HepG2 (cell line): Measurements from ENCODE around the gene EXOC3L4. TPM values are rescaled to one million over a fixed set of nuclear protein-coding genes. Genes with fewer than 3 reads are reported as not detected.

Experiments used
- MIER2 ChIP-seq: IDR thresholded peaks from 2 replicates; pipeline ENCODE4 v1.6.1; 2016; ENCODE audit warnings: missing biosample characterization, missing genetic modification reagents
- NCOA2 ChIP-seq: sonication (generic); formaldehyde crosslinking; IDR thresholded peaks from 2 replicates; pipeline ENCODE4 v1.8.0; 2022; ENCODE audit warnings: inconsistent platforms
- SAFB2 ChIP-seq: sonication (generic); formaldehyde crosslinking; IDR thresholded peaks from 2 replicates; pipeline ENCODE4 v1.5.1; 2020; ENCODE audit warnings: missing genetic modification reagents, low read depth, mild to moderate bottlenecking, borderline replicate concordance
- SAP130 ChIP-seq: IDR thresholded peaks from 2 replicates; pipeline ENCODE4 v1.6.1; 2016; ENCODE audit warnings: low read depth
- SP140L ChIP-seq: sonication (generic); formaldehyde crosslinking; IDR thresholded peaks from 2 replicates; pipeline ENCODE4 v1.4.0; 2020; ENCODE audit warnings: missing genetic modification reagents, borderline replicate concordance
- SRSF1 ChIP-seq: fragments of 200-400 bp; formaldehyde crosslinking; optimal IDR thresholded peaks from 2 replicates; pipeline ENCODE3; 2017; ENCODE audit warnings: mild to moderate bottlenecking, low read depth, low read length, moderate library complexity
- TRIM24 ChIP-seq: sonication (generic); formaldehyde crosslinking; IDR thresholded peaks from 2 replicates; pipeline ENCODE4 v1.8.0; 2022; ENCODE audit warnings: mild to moderate bottlenecking, missing genetic modification reagents
- ZNF124 ChIP-seq: sonication (generic); formaldehyde crosslinking; IDR thresholded peaks from 2 replicates; pipeline ENCODE4 v1.4.0; 2020; ENCODE audit warnings: missing genetic modification reagents
- ZNF263 ChIP-seq: sonication (generic); formaldehyde crosslinking; IDR thresholded peaks from 2 replicates; pipeline ENCODE4 v1.4.0; 2020; ENCODE audit warnings: missing genetic modification reagents
- ZNF569 ChIP-seq: sonication (generic); formaldehyde crosslinking; IDR thresholded peaks from 2 replicates; pipeline ENCODE4 v1.5.0; 2020; ENCODE audit warnings: mild to moderate bottlenecking, missing genetic modification reagents, moderate library complexity, borderline replicate concordance
- ZNF615 ChIP-seq: sonication (generic); formaldehyde crosslinking; IDR thresholded peaks from 2 replicates; pipeline ENCODE4 v1.5.0; 2020; ENCODE audit warnings: mild to moderate bottlenecking, missing genetic modification reagents, borderline replicate concordance
- ZNF674 ChIP-seq: sonication (generic); formaldehyde crosslinking; IDR thresholded peaks from 2 replicates; pipeline ENCODE4 v1.5.0; 2020; ENCODE audit warnings: low read depth, mild to moderate bottlenecking, missing genetic modification reagents
- ZNF678 ChIP-seq: sonication (generic); formaldehyde crosslinking; IDR thresholded peaks from 2 replicates; pipeline ENCODE4 v1.4.0; 2020; ENCODE audit warnings: mild to moderate bottlenecking, missing genetic modification reagents
- ZNF850 ChIP-seq: sonication (generic); formaldehyde crosslinking; conservative IDR thresholded peaks from 2 replicates; pipeline ENCODE4 v1.9.0; 2021; ENCODE audit warnings: mild to moderate bottlenecking, missing genetic modification reagents
- polyA plus RNA-seq, 8 experiments: library from polyadenylated mRNA; depleted of rRNA in 3 of 8; stranded (reverse) in 7 of 8; unstranded in 1 of 8; fragments of >200 nt; fragmentation: Illumina TruSeq in 4 of 8; extraction: Trizol in 4 of 8; gene quantifications; 2 replicates each; pipeline versions ENCODE4 v1.2.1 to v1.2.3, GENCODE V29; 2011 to 2016; ENCODE audit warnings: low read depth in 4 of 8, missing spikeins in 1 of 8, mixed read lengths in 1 of 8; ENCODE audit not compliant: insufficient read depth in 1 of 8
- total RNA-seq, 5 experiments: library from RNA; depleted of rRNA; stranded (reverse); fragments of >200 nt; fragmentation: Illumina TruSeq; extraction: Trizol; gene quantifications; 2 replicates each; pipeline ENCODE4 v1.2.3, GENCODE V29; 2016; ENCODE audit warnings: low read depth in 1 of 5
- TF ChIP-seq, protein P1 (sequence below): sonication (generic); formaldehyde crosslinking; IDR thresholded peaks from 2 replicates; pipeline ENCODE4 v1.4.0; 2020; ENCODE audit warnings: missing genetic modification reagents
- TF ChIP-seq, protein P2 (sequence below): IDR thresholded peaks from 2 replicates; pipeline ENCODE4 v1.6.1; 2016
- TF ChIP-seq, protein P3 (sequence below): sonication (generic); formaldehyde crosslinking; conservative IDR thresholded peaks from 2 replicates; pipeline ENCODE4 v1.4.0; 2020; ENCODE audit warnings: missing genetic modification reagents
- TF ChIP-seq, protein P4 (sequence below): sonication (generic); formaldehyde crosslinking; IDR thresholded peaks from 2 replicates; pipeline ENCODE4 v1.4.0; 2020; ENCODE audit warnings: missing genetic modification reagents

EXOC3L4 gene
- total and polyA plus RNA-seq, 2 of the 13 experiments (the other 11 are each of a cell fraction or from before 2014, with no cell fraction given), result 11.8 to 27.0 TPM

DNA sequence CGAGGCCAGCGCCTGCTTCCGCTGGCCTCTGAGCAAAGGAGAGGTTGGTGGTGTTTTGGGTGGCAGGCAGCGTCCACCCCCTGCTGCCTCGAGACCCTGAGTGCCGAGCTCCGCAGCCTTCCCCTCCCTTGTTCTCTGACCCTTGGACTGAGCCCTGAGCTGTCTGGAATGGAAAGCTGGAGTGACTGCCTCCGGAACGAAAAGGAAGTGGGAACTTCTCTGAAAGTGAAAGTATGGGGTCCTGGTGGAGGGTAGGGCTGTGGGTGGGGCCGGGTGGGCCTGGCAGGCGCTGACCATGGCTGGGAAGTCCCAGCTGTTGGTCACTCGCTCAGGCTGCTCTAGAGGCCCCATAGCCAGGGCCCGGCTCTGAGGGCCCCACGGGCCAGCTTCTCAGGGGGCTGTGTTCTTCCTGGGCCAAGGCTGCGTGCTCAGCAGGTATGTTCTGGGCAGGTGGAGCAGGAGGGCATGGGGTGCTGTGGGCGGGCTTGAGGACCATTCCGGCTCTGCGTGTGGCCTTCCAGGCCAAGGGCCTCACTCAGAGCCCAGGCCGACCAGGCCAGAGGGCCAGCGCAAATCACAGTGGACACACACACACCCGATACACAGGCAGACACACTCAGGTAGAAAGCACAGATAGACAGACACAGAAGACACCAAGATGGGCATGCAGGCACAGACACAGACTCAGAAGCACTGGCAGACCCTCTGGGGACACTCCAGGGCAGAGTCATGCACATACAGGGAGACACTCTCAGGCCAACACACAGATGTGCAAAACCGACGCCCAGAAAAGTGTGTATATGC is at the start of gene EXOC3L4 (continued):
- TF ChIP-seq, protein P1, sequence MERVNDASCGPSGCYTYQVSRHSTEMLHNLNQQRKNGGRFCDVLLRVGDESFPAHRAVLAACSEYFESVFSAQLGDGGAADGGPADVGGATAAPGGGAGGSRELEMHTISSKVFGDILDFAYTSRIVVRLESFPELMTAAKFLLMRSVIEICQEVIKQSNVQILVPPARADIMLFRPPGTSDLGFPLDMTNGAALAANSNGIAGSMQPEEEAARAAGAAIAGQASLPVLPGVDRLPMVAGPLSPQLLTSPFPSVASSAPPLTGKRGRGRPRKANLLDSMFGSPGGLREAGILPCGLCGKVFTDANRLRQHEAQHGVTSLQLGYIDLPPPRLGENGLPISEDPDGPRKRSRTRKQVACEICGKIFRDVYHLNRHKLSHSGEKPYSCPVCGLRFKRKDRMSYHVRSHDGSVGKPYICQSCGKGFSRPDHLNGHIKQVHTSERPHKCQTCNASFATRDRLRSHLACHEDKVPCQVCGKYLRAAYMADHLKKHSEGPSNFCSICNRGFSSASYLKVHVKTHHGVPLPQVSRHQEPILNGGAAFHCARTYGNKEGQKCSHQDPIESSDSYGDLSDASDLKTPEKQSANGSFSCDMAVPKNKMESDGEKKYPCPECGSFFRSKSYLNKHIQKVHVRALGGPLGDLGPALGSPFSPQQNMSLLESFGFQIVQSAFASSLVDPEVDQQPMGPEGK (CRISPR knock-in tag), result peak; percentile 46; the same call in 1 of the 2 replicates
- TF ChIP-seq SAP130 (CRISPR knock-in tag), result peak; percentile 79
- TF ChIP-seq ZNF263, result no peak
- TF ChIP-seq MIER2 (CRISPR knock-in tag), result no peak
- TF ChIP-seq NCOA2 (CRISPR knock-in tag), result no peak
- TF ChIP-seq SRSF1, result no peak
- no peak for TF ChIP-seq ZNF678 (CRISPR knock-in tag)
- no peak for TF ChIP-seq SAFB2 (CRISPR knock-in tag)
- TF ChIP-seq, protein P2, sequence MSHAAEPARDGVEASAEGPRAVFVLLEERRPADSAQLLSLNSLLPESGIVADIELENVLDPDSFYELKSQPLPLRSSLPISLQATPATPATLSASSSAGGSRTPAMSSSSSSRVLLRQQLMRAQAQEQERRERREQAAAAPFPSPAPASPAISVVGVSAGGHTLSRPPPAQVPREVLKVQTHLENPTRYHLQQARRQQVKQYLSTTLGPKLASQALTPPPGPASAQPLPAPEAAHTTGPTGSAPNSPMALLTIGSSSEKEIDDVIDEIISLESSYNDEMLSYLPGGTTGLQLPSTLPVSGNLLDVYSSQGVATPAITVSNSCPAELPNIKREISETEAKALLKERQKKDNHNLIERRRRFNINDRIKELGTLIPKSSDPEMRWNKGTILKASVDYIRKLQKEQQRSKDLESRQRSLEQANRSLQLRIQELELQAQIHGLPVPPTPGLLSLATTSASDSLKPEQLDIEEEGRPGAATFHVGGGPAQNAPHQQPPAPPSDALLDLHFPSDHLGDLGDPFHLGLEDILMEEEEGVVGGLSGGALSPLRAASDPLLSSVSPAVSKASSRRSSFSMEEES, result no peak
- no peak for TF ChIP-seq ZNF569
- TF ChIP-seq ZNF124 (CRISPR knock-in tag), result no peak; the same call in 1 of the 2 replicates
- TF ChIP-seq, protein P3, sequence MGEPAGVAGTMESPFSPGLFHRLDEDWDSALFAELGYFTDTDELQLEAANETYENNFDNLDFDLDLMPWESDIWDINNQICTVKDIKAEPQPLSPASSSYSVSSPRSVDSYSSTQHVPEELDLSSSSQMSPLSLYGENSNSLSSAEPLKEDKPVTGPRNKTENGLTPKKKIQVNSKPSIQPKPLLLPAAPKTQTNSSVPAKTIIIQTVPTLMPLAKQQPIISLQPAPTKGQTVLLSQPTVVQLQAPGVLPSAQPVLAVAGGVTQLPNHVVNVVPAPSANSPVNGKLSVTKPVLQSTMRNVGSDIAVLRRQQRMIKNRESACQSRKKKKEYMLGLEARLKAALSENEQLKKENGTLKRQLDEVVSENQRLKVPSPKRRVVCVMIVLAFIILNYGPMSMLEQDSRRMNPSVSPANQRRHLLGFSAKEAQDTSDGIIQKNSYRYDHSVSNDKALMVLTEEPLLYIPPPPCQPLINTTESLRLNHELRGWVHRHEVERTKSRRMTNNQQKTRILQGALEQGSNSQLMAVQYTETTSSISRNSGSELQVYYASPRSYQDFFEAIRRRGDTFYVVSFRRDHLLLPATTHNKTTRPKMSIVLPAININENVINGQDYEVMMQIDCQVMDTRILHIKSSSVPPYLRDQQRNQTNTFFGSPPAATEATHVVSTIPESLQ (CRISPR knock-in tag), result no peak
- no peak for TF ChIP-seq ZNF615 (CRISPR knock-in tag)
- TF ChIP-seq ZNF850, result 0 out of 2 replicates have a peak, but pooled peaks have one; percentile 52
- TF ChIP-seq SP140L (CRISPR knock-in tag), result no peak
- TF ChIP-seq, protein P4, sequence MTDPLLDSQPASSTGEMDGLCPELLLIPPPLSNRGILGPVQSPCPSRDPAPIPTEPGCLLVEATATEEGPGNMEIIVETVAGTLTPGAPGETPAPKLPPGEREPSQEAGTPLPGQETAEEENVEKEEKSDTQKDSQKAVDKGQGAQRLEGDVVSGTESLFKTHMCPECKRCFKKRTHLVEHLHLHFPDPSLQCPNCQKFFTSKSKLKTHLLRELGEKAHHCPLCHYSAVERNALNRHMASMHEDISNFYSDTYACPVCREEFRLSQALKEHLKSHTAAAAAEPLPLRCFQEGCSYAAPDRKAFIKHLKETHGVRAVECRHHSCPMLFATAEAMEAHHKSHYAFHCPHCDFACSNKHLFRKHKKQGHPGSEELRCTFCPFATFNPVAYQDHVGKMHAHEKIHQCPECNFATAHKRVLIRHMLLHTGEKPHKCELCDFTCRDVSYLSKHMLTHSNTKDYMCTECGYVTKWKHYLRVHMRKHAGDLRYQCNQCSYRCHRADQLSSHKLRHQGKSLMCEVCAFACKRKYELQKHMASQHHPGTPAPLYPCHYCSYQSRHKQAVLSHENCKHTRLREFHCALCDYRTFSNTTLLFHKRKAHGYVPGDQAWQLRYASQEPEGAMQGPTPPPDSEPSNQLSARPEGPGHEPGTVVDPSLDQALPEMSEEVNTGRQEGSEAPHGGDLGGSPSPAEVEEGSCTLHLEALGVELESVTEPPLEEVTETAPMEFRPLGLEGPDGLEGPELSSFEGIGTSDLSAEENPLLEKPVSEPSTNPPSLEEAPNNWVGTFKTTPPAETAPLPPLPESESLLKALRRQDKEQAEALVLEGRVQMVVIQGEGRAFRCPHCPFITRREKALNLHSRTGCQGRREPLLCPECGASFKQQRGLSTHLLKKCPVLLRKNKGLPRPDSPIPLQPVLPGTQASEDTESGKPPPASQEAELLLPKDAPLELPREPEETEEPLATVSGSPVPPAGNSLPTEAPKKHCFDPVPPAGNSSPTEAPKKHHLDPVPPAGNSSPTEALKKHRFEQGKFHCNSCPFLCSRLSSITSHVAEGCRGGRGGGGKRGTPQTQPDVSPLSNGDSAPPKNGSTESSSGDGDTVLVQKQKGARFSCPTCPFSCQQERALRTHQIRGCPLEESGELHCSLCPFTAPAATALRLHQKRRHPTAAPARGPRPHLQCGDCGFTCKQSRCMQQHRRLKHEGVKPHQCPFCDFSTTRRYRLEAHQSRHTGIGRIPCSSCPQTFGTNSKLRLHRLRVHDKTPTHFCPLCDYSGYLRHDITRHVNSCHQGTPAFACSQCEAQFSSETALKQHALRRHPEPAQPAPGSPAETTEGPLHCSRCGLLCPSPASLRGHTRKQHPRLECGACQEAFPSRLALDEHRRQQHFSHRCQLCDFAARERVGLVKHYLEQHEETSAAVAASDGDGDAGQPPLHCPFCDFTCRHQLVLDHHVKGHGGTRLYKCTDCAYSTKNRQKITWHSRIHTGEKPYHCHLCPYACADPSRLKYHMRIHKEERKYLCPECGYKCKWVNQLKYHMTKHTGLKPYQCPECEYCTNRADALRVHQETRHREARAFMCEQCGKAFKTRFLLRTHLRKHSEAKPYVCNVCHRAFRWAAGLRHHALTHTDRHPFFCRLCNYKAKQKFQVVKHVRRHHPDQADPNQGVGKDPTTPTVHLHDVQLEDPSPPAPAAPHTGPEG (CRISPR knock-in tag), result 0 out of 2 replicates have a peak, but pooled peaks have one; percentile 46
- no peak for TF ChIP-seq ZNF674 (CRISPR knock-in tag)
- no peak for TF ChIP-seq TRIM24
